Stimulated activated CD8-positive, alpha-beta memory T cell treated with anti-CD3 and anti-CD28 coated beads, Interleukin-4, amount 100 ng/mL, for 48 hours (primary cell): ENCODE measurements around the gene PRSS23.

ENCODE experiments used
- DNase-seq: peaks from one replicate; pipeline ENCODE4 v3.0.0-alpha.2; 2020

The PRSS23 gene

DNA sequence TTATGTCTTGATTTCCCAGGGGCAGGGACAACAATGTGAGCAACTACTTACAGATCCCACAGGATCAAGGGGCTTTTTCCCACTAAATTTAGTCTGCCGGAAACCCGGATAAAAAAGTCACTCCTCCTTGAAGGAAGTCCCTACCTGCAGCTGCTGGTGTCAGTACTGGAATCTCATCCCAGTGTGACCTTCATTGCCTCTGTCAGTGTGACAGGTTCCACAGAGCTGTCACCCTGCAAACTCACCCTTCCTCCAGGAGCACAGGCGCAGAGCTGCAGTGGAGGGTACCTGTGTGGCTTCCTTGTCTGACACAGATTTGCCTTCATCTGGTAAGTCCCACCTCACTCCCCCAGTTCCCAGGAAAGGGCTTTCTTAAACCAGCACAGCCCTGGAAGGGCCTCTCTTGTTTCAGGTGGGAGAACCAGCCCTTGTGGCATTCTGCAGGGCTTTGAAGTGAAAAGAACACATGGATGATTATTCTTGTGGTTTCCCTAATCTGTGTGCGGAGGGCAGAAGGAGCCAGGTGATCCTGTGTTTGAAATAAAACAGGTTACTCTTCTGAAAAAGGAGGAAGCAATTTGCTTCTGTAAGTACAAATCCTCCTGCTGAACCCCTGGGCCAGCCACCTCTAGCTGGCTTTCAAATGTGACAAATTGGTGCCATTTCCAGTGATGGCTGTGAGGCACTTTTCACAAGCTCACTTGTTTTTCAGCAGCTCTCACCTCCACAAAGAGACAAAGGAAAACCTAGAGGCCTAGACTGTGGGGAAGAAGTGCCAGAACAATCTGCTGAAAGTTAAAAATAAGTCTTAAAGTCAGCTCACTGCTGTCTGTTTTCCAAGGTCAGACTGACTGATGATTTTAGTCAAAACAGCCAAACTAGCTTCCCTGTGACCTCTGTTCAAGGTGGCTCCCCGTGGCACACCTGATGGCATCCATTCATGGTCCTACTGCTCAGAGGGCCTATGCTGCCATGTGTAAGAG lies 9.2 kb upstream of the PRSS23 start:
- DNase-seq: no peak

DNA sequence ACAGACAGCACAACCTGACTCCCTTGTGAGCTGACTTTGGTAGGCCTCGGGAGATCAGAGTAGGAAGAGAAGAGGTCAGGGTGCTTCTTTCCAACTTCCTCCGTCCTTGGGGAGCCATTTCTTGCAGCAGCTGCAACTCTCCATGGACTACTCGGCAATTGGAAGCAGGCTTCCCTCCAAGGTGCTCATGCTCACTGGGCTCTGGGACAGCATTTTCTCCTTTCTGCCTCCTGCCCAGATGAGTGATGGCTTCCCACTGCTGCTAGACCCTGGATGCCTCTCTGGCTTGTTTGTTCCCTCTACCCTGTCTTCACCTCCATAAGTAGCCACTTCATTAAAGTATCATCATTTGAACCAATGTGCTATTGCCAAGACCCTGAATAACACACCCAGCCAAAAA lies 8.2 kb upstream of the PRSS23 start:
- no peak for DNase-seq

DNA sequence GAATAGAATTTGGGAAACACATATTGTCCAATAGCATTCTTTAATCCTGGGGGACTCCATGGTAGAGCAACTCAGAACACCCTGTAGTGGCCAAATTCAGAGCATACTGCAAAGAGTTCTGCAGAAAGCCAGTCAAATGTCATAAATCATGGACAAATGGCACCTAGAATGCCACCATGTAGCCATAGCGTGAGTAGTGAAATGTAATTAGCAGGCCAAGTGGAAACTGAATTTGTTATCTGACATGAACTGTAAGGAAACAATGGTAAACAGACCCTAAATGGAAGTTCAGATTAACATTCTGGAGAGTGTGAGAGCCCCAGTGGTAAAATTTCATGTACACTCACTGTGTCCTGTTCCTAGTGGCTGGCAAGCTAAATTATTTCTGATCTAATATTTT lies 7.0 kb upstream of the PRSS23 start:
- DNase-seq: no peak

DNA sequence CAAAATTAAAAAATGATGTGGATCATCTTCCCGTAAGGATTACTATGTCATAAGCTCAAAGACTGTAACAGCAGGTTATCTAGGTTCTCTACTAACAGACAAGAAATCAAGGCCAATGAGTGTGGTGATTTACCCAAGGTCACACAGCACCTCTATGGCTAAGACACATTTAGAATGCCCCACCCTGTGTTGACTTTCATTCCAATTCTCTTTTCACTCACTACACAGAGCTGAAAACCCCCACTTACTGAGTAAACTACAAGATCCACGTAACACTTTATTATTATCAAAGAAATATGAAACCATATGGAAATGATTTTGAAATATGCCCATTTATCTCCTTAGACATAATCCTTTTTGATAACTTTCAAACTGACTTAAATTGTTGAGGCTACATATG lies 4.8 kb upstream of the PRSS23 start:
- DNase-seq: no peak

DNA sequence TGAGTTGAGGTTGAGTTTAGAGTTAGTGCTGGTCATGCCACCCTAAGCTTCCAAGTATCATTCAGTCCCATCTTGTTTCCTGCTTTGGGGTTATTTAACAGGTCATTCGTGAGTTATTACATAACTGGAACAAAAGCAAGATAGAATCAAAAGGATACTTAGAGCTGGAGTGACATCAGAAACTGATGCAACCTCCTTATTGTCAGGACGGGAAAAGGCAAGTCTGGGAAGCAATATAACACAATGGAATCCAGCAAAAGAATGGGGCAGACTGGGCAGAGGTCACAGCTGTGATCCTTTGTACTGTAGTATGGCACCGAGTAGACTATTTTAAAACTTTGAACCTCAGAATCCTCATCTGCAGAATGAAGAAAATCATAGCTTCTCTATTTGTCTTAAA lies 4.4 kb upstream of the PRSS23 start:
- no peak for DNase-seq

DNA sequence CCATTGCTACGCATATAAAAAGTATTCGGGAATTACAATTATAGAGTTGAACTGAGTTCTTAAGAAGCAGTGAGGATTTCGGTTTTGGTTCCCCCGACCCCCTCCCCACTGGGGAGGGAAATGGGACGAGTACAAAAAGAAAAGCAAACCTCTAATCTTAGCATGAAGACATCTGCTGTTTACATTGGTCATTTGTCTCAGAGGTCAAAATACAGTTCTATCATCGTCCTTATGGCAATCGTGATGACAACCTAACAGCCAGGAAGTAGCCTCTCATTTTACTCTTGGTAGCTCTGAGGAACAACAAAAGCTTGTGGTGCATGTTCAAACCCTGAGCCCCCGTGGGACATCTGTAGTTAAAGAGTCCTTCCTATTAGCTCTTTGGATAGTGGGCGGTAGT lies 3.2 kb upstream of the PRSS23 start:
- DNase-seq: no peak

DNA sequence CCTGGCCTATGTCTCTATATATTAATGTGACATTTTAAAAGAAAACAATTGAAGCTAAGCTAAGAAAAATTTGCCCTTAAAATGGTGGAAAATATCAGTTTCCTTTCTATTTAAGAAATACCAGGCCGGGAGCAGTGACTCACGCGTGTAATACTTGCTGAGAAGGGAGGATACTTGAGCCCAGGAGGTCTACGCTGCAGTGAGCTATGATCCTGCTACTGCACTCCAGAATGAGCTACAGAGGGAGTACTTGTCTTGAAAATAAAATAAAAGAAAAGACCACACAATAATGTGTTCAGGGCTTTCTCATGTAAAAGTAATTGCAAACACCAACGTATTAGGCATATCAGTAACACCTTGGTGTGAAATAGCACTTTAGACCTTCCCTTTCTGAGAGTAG lies 1.4 kb upstream of the PRSS23 start:
- DNase-seq: no peak

DNA sequence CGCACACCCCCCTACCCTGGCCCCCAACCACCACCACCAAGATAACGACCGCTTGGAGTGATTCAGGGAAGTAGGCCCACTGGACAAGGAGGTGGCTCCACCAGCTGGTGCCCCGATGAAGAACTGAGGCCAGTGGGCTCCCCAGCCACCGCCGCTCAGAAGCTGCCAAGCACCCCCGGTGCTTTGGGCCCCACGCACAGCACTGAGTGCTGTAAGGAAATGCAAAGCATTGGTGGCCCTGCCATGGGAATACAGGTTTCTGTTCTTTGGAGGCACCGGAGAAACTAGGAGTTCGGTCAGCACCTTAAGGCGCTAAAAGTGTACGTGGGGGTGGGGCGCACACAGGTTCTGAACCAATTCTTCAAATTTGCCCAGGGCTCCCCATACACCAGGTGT lies 664 bp upstream of the PRSS23 start:
- DNase-seq: no peak

DNA sequence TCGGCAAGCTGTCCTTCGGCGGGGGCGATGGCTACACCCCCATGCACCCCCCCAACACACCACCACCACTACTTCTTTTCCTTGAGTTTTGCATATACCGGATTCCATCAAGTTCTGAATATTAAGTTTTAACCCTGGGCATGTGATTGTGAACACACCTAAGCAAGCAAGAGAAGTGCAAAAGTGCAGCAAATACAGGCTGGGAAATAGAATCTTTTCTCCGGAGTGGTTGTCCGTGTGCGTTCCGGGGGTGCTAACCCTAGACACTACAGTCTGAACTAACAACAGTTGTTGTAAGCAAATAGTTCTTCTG lies 574 bp downstream of the PRSS23 start:
- no peak for DNase-seq

DNA sequence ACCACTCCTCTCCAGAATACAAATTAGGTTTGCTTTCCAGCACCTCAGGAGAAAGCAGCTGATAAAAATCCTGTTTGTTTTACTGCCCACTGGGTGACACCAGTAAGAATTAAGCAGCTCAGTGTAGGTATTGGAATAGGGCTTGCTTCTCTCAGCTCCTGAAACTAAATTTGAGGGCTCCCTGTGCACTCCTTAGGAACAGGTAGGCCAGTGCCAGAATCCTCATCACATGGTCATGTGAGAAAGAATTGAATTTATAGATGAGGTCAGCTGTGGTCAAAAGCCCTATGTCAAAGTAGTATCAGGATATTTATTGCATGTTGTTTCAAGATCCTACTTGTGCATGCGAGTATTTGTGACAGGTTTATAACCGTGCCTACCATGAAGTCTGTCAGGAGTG lies 1.0 kb downstream of the PRSS23 start:
- no peak for DNase-seq

DNA sequence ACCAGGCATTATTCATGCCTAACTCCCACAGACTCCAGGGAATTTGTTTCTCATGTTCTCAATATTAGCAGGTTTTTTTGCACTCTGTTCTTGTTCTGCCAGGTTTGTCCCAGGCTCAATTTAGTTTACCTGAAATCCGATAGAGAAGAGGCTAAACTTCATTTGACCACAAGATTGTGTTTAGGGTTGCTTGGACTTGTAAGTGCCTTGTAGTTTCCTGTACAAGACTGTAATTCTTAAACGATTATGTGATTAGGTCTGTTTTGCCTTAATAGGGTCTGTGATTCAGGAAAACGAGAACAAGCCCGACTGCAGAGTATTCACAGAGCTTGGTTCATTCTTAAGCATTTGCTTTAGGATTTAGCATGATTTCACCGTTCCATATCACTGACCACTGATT lies 1.8 kb downstream of the PRSS23 start:
- DNase-seq: no peak

DNA sequence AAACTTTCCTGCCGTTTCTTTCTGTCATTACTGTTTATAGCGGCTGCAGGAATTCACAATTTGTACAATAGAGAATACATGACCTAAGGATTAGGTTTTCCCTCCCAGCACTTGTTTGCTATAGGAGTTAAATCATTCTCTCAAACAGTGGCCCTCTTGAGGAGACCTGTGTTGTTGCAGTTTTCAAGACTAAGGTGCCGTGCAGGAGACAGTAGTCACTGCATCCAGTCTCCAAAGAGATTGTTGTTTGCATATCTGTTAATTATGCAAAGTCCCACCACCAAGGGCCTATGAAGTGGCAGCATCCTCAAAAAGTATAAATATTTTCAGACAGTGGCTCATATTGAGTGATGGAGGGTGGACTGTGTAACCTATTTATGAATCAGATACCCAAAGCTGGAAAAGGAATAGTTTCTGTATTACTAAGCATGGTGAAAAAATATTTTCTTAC lies 2.3 kb downstream of the PRSS23 start:
- DNase-seq: no peak

DNA sequence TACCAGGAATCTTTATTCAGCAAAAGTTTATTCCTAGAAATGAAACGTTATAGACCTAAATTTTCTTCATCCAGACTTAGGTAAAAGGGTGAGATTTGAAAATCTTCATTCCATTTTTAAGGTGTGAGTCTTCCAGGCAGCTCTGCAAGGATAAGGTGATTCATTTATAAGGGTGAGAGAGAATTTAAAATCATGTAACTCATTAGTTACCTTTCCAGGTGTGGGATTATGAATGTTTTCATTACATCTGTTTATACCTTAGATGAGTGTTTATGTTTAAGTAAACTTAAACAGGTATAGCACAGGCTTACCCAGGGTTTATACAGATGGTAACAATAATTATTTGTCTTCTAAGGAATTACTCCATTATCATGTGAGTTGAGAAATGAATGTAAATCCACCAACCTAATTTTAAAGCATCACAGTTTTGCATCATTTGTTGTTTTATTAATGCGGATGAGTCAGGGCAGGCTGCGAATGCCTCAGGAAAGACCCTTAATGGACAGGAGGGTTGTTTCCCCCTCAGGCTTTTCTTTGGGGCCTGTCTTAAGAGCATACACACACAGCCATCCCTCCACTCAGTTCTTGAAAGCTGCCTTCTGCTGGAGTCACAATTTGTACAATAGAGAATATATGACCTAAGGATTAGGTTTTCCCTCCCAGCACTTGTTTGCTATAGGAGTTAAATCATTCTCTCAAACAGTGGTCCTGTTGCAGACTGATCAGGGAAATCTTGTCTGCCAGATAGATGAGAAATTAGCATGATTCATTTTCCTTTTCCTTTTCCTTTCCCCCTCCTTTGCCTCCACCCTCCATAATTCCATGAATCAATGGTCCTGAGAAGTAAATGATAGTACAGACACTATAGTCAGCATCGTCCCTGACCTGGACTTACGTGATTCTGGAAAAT lies 3.0 kb downstream of the PRSS23 start:
- DNase-seq: no peak

DNA sequence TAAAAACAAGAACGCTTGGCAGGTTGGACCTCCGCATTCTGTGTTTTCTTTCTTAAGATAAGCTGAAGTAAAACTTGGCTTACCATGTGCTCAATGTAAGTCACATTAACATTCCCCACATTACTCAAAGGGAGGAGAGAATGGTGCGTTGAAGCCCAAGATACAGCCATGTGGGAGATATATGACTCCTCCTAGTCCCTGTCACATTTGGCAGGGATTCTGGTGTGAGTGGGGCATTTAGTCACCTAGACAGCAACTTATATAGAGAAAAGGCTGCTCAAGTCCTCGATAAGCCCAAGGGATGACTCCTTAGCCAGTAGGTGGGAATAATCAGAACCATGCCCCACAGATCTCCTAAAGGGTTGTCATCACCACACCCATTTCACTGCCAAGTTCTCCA lies 4.6 kb downstream of the PRSS23 start:
- DNase-seq: no peak

DNA sequence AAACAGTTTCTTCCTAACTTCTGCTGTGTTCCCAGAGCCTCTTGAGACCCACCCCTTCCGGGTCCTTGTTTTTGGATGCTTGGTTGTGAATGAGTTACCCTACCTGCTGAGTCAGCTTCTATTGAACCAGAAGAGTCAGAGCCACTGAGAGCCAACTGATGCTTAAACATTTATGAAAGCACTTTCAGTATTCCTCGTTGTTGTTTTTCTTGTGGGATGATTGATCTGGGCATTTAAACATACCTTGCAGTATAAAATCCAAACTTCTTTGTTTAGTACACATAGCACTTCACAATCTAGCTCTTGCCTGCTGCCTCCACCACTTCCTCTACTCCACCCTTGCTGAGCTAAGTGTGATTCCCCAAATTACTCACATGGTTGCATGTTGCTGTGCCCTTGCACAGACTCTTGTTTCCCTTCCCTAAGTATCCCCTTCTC lies 5.5 kb downstream of the PRSS23 start:
- DNase-seq: peak; percentile 52

DNA sequence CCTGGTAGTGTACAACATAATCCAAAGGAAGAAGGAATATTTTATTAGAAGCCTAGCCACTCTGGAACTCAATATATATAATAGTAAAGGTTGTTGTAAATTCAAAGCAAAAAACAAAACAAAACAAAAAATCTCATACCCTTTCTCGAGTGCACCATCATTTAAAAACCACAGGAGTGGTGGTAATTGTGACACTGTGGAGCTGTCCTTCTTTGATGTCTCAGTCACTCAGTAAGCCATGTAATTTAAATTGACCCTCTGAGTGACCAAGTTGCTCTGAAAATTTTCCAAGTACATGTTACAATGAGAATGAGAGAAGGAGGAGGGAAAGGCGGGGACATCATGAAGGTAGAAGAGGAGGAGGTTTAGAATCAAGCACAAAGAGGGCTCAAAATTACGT lies 6.6 kb downstream of the PRSS23 start:
- DNase-seq: no peak

DNA sequence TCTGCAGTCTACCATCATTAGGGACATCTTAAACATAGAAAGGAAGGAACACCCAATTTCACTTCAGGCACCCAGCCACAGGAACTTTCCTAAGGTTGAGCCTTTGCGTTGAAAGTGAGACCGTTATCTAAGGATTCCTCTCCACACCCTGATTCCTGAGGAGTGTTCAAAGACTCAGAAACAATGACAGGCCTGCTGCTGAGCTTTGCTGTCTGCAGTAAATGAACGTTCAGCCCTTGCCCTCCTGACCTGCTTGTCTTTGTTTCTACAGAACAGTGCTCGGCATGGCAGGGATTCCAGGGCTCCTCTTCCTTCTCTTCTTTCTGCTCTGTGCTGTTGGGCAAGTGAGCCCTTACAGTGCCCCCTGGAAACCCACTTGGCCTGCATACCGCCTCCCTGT lies 7.0 kb downstream of the PRSS23 start:
- no peak for DNase-seq

DNA sequence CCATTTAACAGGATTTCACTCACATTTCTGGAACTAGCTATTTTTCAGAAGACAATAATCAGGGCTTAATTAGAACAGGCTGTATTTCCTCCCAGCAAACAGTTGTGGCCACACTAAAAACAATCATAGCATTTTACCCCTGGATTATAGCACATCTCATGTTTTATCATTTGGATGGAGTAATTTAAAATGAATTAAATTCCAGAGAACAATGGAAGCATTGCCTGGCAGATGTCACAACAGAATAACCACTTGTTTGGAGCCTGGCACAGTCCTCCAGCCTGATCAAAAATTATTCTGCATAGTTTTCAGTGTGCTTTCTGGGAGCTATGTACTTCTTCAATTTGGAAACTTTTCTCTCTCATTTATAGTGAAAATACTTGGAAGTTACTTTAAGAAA lies 9.2 kb downstream of the PRSS23 start:
- no peak for DNase-seq

DNA sequence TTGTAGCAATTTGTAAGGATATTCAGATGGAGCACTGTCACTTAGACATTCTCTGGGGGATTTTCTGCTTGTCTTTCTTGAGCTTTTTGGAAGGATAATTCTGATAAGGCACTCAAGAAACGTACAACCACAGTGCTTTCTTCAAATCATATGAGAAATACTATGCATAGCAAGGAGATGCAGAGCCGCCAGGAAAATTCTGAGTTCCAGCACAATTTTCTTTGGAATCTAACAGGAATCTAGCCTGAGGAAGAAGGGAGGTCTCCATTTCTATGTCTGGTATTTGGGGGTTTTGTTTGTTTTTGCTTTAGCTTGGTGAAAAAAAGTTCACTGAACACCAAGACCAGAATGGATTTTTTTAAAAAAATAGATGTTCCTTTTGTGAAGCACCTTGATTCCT lies 9.9 kb downstream of the PRSS23 start:
- no peak for DNase-seq

DNA sequence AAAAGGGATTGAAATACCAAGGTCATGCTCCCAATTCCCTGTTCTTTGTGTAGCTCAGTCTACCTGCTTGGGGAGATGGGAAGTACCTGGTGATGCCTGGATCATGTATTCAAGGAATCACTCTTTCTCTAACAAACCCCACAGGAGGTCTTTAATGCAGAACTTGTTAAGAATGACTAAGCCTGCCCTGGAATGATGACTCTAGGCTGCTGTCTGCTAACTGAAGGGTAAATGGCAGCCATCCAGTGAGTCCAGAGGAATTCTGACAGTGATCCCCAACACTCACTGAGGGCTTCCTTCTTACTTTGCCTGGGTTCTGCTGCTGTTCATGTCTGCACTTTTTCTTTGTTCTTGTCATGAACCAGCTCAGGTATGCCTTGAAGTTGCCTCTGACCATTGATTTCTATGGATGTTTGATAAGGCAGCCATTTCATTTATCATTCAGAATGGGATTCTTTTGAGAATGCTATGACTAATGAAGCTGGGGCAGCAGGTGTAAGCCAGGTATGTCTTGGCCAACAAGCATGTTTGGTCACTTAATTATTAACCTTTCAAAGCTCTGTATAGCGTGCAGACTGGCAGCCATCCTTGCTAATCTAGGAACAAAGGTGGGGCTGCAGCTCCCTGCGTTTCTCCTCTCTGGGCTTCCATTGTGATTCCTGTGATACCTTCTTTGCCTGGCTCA lies 11.4 kb downstream of the PRSS23 start:
- DNase-seq: no peak

DNA sequence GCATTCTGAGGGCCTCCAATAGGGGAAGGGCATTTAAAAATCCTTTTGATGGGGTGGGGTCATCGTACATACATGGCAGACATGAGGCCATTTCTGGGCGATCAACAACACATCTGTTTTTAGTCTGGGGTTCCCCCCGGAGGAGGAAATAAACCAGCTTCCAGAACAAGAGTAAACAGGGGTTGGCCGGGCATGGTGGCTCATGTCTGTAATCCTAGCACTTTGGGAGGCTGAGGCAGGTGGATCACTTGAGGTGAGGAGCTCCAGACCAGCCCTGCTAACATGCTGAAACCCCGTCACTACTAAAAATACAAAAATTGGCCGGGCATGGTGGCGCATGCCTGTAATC lies 12.0 kb downstream of the PRSS23 start:
- no peak for DNase-seq

DNA sequence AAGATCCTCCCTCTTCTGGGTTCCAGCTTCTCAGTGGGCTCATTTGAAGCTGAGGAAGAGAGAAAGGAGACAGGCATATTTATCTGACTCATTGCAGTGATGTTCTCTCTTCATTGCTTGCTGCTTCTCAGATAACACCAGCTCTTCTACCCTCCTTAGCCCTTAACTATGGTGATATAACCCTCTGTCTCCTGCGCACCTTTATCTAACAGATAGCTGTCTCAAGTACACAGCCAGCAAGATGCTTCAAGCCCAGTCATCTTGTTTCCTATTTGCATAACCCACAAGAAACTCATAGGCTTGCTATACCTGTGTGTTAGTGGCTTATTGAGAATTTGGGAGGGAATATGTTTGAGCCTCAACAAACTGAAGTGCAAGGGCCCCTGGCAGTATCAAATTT lies 12.6 kb downstream of the PRSS23 start:
- no peak for DNase-seq

DNA sequence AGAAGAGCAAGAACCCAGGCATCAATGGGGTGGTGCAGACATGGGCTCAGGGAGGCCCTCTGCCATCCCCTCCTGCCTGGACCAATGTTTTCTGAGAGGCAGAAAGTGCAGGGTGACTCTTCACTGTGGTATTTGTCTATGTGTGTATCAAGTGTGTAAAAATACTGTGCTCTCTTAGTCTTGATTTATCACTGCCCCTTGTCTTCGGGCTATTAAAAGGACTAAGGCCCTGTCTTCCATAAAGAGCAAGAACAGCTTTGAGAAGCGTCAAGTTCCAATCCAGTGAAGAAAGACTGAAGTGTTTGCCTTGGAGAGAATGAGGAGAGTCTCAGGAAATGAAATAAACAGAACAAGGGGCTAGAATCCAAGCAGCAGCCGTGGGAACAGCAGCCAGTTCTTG lies 14.4 kb downstream of the PRSS23 start:
- DNase-seq: no peak

DNA sequence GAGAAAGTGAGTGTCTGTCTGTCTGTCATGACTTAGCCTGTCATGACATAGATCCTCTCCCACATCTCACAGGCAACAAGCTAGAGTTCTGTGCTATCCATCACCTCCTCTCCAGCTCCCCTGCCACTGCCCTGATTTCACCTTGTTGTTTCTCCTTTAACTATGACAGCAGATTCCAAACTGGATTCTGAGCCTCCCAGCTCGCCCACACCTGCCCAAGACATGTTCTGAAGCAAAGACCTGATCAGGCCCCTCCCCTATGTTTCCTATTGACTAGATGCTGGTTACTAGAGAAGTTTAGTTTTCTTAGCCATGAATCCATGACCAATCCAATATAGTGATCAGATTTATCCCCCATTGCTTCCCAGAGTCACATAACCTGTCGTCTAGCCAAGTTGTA lies 15.4 kb downstream of the PRSS23 start:
- DNase-seq: no peak
